CD4-positive, alpha-beta T cell treated with Interleukin-4 for 1 hour (primary cell): ENCODE measurements around the gene IRF2.
"Not testable (repeated sequence)": the region's sequence is repeated elsewhere in the genome, so short reads cannot be mapped to it uniquely, and the experiment has no call there.

Experiments used
- DNase-seq, 2 donors: peaks; one replicate each; pipeline ENCODE4 v3.0.0-alpha.2; 2020 to 2022

The IRF2 gene

DNA sequence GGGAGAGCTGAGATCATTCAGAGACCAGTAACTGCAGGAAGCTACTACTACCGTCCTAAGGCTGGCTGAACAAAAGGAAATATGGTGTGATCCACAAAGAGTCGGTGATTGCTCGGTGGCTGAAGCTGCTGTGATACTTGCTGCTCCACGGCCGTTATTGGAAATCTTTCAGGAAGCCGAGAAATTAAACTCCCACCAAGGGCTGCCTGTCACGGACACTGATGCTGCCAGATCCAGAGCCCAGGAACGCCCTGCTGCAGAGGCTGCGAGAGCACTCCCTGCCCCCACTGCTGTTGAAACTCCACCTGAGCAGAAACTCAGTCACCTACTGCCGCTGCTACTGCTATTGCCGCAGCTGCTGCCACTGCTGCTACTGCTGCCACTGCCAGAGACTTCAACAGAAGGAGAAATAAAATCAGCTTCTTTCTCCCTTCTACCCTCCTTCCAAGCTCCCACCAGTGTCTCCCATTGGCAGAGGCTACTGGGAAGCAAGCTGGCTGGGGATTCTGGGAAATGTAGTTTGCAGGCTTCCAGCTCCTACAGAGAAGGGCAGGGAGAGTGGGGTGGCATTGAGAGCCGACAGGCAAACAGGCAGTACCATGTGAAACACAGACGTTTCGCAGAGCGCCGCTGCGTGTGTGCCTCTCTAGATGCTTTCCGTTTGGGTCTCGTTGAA is 130.7 kb downstream of the IRF2 start:
- peak; percentile 58 to 59 for DNase-seq

- DNase-seq = not testable (repeated sequence)
Measured at GRCh38 chr4:184342857-184343237, 131.5 kb downstream of the IRF2 start.

DNA sequence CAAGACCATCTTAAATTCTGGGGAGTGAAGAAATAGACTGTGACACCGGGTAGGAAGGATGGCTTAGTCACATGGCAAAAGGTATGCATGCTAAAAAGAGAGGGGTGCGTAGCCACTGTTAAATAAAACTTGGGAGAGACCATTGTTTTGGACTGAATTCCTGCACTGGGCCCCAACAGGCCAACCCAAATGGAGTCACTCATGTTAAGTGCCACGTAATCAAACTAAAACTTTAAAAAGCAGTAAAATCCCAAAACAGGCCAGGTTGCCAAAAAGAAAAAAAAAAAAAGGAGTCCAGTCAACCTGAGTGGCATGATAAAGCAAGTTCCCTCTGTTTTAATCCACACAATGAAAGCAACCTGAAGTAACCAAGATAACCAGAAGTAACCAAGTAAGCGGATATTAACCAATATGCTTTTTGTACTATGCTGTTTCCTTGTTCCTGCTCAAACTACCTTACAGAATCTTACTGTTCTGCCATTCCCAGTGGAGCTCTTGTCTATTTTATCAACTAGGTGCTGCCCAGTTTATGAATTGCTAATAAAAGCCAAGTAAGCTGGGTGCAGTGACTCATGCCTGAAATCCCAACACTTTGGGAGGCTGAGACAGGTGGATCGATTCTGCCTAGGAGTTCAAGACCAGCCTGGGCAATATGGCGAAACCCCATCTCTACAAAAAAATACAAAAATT is 132.0 kb downstream of the IRF2 start:
- no peak for DNase-seq

DNA sequence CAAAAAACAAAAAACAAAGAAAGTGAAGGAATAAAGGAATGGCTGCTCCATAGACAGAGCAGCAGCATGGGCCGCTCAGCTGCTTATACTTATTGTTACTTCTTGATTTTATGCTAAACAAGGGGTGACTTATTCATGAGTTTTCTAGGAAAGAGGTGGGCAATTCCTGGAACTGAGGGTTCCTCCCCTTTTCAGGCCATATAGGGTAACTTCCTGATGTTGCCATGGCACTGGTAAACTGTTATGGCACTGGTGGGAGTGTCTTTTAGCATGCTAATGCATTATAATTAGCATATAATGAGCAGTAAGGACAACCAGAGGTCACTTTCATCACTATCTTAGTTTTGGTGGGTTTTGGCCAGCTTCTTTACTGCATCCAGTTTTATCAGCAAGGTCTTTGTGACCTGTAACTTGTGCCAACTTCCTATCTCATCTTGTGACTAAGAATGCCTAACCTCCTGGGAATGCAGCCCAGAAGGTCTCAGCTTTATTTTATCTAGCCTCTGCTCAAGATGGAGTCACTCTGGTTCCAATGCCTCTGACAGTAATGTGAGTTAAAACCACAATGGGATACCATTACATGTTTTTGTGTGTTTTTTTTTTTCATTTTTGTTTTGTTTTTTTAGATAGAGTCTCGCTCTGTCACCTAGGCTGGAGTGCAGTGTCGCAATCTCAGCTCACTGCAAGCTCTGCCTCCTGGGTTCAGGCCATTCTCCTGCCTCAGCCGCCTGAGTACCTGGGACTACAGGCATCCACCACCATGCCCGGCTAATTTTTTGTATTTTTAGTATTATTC is 134.8 kb downstream of the IRF2 start:
- DNase-seq = peak in 1 of 2 donors; percentile 60

- DNase-seq = no peak
Measured at GRCh38 chr4:184337907-184338306, 136.4 kb downstream of the IRF2 start.
